GM21529 (cell line): ENCODE results near the gene GBP2.
A peak's percentile ranks its signal among the peaks of the same experiment; 100 is the strongest.

ENCODE experiments used
- ATAC-seq: cut with Tn5 transposase; IDR thresholded peaks from one replicate; pipeline ENCODE4 v1.9.1; 2021; ENCODE audit not compliant: unreplicated experiment

The GBP2 gene, protein sequence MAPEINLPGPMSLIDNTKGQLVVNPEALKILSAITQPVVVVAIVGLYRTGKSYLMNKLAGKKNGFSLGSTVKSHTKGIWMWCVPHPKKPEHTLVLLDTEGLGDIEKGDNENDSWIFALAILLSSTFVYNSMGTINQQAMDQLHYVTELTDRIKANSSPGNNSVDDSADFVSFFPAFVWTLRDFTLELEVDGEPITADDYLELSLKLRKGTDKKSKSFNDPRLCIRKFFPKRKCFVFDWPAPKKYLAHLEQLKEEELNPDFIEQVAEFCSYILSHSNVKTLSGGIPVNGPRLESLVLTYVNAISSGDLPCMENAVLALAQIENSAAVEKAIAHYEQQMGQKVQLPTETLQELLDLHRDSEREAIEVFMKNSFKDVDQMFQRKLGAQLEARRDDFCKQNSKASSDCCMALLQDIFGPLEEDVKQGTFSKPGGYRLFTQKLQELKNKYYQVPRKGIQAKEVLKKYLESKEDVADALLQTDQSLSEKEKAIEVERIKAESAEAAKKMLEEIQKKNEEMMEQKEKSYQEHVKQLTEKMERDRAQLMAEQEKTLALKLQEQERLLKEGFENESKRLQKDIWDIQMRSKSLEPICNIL

GRCh38 chr1:89125913-89126580 is at the start of gene GBP2:
GBP2 (minus strand) TSS chr1:89126114; CDS start chr1:89121966, 4,148 bp downstream.
- ATAC-seq, result peak; percentile 86

GRCh38 chr1:89174491-89174890 is 48.6 kb upstream of the GBP2 start:
- ATAC-seq, result no peak

DNA sequence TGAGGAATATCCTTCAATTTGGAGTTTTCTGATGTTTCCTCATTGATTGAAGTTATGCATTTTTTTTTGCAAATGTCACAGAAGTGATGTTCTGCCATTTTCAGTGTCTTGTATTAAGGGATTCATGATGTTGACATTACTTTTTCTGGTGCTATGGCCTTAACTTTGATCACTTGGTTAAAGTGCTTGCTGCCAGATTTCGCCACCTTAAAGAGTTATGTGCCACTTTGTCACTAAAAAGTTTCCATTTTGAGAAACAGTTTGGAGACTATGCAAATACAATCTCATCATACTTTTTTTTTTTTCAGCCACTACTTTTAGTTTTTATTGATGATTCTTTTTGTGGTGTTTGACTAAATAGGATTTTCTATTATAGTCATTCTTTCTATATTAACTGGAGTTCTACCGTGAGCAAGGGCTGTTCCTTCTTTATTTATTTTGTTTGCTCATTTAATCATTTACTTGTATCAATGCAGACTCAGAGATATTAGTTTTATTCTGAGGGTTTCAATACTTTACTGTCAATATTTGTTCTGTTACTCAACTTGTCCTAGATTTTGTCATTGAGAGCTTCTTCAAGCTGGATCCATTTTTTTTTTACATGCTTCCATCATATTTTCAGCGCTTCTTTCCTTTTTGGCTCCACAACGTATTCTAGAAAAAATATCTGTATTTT is 46.7 kb upstream of the GBP2 start:
- ATAC-seq, result no peak

GRCh38 chr1:89171067-89171438 is 45.1 kb upstream of the GBP2 start:
- ATAC-seq, result no peak

DNA sequence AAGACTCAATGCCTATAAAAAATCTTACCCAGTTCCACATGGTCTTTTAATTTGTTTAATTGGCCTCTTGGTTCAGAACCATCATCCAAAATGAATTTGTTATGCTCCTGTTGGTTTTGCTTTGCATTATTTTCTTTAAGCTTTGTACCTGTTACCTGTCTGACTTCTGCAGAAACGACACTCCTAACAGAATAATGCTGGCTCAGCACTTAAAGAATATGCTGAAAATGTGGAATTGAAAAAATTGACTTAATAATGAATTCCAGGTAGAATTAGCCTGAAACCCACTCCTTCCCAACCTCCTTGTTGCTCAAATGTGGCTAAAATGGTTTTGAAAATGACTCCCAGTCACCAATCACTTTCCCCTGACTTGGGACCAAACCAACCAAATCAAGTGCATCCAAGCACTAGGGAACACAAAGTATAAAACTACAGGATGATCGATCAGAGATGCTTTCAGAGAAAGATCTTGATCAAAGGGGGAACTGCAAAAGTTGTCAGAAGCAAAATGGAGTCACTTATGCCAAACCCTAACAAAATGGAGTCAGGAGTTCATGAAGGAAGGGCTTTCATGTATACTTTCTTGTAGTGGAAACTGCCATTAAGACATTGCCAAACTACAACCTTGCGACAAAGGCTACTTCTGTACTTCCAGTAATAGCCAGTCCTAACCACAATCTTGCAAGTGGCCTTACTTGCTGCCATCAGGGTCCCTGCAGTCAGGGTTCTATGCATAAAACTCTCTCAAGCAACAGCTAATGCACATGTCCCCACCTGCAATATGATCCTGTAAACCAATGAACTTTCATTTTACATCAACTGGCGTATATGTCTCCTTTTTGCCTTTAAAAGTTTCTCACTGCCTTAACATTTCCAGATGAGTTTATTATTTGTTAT is 44.5 kb upstream of the GBP2 start:
- ATAC-seq, result no peak

DNA sequence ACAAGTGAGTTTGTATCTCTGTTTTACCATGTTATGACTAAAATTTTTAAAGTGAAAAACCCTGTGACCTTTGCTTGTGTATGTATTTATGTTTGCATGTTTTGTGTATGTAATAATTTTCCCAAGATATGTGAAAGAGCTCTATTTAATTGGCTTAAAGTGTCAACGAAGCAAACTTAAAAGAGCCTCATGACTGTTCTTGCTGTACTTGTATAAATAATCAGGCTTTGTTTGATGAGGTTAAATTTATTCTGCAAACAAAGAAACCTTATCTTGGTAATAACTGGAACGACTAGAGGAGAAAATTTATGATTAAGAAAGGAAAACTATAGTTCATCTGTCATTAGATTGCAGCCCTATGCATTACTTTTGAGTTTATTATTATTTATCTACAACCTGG is 43.3 kb upstream of the GBP2 start:
- ATAC-seq, result no peak

DNA sequence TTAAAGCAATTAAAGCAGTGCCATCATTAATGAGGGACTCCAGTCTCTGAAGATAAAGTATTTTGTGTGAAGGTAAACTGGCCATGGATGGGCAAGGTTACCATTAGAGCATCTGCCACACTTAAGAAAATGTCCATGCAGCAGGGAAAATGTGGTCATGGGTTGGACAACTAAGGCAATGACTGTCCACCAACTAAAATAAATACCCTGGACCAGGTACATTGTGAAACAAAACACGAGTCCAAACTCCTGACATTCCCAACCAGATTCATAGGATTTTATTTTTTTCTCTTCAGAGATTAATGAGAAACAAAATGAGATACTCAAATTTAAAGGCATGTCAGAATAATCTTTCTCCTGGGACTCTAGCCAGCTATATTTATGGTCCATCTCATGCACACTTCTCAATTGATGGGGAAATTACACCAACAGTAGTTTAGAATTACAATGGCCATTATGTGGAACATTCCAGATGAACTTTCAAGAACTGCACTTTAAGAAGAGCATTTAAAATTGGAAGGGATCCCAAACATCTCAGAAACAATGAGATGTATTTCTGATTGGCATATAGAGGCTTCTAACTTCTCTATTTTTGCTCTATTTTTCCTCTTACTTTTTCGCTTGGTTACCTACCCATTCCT is 41.8 kb upstream of the GBP2 start:
- ATAC-seq, result no peak

DNA sequence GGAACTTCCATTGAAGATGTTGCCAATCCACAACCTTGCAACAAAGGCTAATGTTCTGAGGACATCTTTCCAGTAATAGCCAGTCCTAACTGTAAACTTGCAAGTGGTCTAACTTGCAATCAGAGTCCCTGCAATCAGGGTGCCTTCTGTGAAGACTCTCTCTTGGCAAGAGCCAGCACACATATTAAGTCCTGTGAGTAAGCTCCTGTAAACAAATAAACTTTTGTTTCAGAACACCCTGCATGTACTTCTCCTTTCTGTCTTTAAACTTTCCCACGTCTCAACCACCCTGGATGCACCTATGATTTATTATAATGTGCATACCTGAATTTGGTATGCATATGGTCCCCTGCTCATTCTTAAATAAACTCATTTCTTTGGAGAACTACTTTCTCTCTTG is 40.8 kb upstream of the GBP2 start:
- no peak for ATAC-seq

DNA sequence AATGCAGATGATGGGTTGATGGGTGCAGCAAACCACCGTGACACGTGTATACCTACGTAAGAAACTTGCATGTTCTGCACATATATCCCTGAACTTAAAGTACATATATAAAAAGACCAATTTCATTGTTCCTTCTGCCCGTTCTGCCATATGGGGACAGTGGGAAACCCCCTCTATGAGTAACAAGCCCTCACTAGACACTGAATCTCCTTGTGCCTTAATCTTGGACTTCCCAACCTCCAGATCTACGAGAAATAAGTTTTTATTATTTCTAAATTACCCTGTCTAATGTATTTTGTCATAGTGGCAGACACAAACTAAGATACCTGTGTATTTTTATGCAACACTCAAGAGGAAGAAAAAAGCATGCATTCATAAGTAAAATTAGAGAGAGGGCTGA is 39.9 kb upstream of the GBP2 start:
- no peak for ATAC-seq

- no peak for ATAC-seq
Measured at GRCh38 chr1:89151047-89151446, 25.1 kb upstream of the GBP2 start.

- no peak for ATAC-seq
Measured at GRCh38 chr1:89149976-89150375, 24.1 kb upstream of the GBP2 start.

GRCh38 chr1:89149229-89149628 is 23.3 kb upstream of the GBP2 start:
- ATAC-seq, result no peak

- no peak for ATAC-seq
Measured at GRCh38 chr1:89147678-89148658, 22.1 kb upstream of the GBP2 start.

- no peak for ATAC-seq
Measured at GRCh38 chr1:89146721-89147120, 20.8 kb upstream of the GBP2 start.

DNA sequence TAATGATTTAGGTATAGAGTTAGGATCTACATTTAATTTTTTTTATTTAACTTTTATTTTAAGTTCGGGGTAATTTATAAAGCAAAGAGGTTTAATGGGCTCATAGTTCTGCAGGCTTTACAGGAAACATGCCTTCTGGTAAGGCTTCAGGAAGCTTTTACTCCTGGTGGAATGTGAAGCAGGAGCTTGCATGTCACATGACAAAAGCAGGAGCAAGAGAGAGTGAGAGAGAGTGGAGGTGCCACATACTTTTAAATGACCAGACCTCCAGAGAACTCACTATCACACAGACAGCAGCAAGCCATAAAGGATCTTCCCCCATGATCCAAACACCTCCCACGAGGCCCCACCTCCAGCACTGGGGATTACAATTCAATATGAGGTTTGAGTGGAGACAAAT is 17.6 kb upstream of the GBP2 start:
- ATAC-seq, result no peak

- no peak for ATAC-seq
Measured at GRCh38 chr1:89142160-89142559, 16.2 kb upstream of the GBP2 start.

DNA sequence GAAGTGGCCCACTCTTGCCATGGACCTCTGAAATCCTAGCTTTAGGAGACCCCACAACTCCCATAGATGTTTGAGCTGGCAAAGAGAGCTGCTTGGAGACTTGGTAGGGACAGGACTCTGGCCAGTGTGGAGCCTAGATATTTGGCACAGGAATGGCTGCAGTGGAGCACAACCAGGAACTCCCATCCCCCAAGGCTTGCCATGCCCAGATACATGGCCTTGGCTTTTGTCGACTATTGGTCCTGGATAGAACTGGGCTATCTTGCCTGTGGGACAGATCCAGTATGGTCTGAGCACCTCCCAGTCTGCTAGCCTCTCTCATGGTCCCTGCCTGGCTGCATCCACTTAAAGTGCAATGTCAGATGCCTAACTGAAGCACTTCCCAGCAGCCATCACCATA is 7.8 kb upstream of the GBP2 start:
- ATAC-seq, result no peak

DNA sequence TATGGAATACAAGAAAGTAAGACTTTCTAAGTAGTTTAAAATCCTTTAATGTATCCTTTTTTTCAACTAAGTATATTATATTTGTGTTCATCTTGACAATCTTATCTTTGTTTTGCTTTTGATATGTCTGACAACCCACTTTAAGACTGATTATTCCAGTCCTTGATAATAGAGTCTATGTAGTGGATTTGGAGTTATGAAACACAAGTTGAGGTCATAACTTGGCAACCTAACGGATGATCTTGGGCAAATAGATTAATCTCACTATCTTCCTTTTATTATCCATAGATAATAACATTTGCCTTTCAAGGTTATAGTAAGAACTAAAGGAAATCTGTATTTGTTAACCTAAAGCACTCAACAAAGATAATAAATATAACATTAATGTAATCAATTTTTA is 4.8 kb upstream of the GBP2 start:
- no peak for ATAC-seq

- no peak for ATAC-seq
Measured at GRCh38 chr1:89129911-89130310, 4.0 kb upstream of the GBP2 start.
